ELR (cell line): Measurements from ENCODE around the gene ORAI3.

Experiments
- DNase-seq: peaks from one replicate; pipeline ENCODE4 v3.0.0-alpha.2; 2015; ENCODE audit warnings: low read depth

The ORAI3 gene

GRCh38 chr16:30992276-30992780, 43.5 kb downstream of the ORAI3 start:
- DNase-seq: no peak

GRCh38 chr16:30992931-30993816, 44.3 kb downstream of the ORAI3 start:
- no peak for DNase-seq

GRCh38 chr16:30995927-30996323, 47.1 kb downstream of the ORAI3 start:
- no peak for DNase-seq

- no peak for DNase-seq
Observed at GRCh38 chr16:30996324-30996984, 47.6 kb downstream of the ORAI3 start.

GRCh38 chr16:30996985-30997724, 48.3 kb downstream of the ORAI3 start:
- DNase-seq: peak; percentile 87

- DNase-seq: peak; percentile 97
Observed at GRCh38 chr16:30997725-30998711, 49.1 kb downstream of the ORAI3 start.

- no peak for DNase-seq
Observed at GRCh38 chr16:30998852-30999761, 50.2 kb downstream of the ORAI3 start.

- DNase-seq: no peak
Observed at GRCh38 chr16:31000671-31001382, 52.0 kb downstream of the ORAI3 start.

GRCh38 chr16:31001507-31002249, 52.8 kb downstream of the ORAI3 start:
- no peak for DNase-seq

GRCh38 chr16:31002250-31002700, 53.4 kb downstream of the ORAI3 start:
- no peak for DNase-seq

- no peak for DNase-seq
Observed at GRCh38 chr16:31002862-31003341, 54.0 kb downstream of the ORAI3 start.

- DNase-seq: no peak
Observed at GRCh38 chr16:31003744-31004143, 54.9 kb downstream of the ORAI3 start.
